Measurements from ENCODE around the gene HBG2.

Gene HBG2

DNA sequence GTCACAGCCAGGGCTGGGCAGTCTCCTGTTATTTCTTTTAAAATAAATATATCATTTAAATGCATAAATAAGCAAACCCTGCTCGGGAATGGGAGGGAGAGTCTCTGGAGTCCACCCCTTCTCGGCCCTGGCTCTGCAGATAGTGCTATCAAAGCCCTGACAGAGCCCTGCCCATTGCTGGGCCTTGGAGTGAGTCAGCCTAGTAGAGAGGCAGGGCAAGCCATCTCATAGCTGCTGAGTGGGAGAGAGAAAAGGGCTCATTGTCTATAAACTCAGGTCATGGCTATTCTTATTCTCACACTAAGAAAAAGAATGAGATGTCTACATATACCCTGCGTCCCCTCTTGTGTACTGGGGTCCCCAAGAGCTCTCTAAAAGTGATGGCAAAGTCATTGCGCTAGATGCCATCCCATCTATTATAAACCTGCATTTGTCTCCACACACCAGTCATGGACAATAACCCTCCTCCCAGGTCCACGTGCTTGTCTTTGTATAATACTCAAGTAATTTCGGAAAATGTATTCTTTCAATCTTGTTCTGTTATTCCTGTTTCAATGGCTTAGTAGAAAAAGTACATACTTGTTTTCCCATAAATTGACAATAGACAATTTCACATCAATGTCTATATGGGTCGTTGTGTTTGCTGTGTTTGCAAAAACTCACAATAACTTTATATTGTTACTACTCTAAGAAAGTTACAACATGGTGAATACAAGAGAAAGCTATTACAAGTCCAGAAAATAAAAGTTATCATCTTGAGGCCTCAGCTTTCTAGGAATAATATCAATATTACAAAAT lies 33.7 kb upstream of the HBG2 start:
- Histone ChIP-seq H2AFZ (ENCODE audit: low read depth, low read length) (no peak overlapping the region), H3K4me3 (ENCODE audit: low read length) (no peak overlapping the region), H3K27me3 (ENCODE audit: insufficient read depth, low read length) (no peaks in the 10 kb centered on the region), H3K4me1 (ENCODE audit: insufficient read depth, low read length) (no peaks in the 10 kb centered on the region), H3K9me3 (ENCODE audit: low read length) (no peaks in the 10 kb centered on the region), H3K36me3 (ENCODE audit: insufficient read depth, low read length) (no peaks in the 10 kb centered on the region)

DNA sequence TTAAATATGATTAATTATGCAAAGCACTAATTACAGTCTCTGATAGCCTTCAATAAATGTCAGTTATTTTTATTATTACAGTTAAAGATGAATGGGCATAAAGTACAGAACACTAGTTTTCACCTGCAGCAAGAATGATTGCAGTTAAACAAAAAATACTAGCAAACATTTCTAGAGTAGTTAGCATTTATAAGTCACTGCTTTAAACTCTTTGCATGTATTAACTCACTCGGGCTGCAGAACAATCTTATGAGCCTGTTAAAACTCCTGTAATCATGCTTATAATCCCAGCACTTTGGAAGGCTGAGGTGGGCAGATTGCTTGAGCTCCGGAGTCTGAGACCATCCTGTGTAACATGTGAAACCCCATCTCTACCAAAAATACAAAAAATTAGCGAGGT lies 32.3 kb upstream of the HBG2 start:
- no peak overlapping the region for H2AFZ ChIP-seq (ENCODE audit: low read depth, low read length)
- H3K4me1 ChIP-seq (ENCODE audit: insufficient read depth, low read length) = no peaks in the 10 kb centered on the region
- H3K36me3 ChIP-seq (ENCODE audit: insufficient read depth, low read length) = no peaks in the 10 kb centered on the region
- no peaks in the 10 kb centered on the region for H3K27me3 ChIP-seq (ENCODE audit: insufficient read depth, low read length)
- H3K9me3 ChIP-seq (ENCODE audit: low read length) = no peaks in the 10 kb centered on the region
- H3K4me3 ChIP-seq (ENCODE audit: low read length) = no peak overlapping the region

DNA sequence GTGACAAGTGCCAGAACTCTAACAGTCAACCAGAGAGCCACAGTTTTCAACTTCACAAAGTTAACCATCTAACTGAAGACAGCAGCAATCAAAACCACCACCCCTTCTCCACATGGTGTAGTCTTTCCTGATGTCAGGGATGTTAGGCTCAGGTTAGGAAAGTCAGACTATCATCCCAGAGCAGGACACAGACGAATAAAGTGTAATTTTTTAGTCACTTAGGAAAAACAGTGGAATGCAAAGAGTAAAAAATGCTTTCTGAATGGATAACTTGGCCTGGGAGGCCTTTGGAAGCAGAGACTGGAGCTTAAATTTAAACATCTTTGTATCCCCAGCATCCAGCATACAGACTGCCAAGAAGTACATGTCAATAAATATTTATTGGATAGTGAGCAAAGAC lies 31.8 kb upstream of the HBG2 start:
- Histone ChIP-seq H3K4me1 (ENCODE audit: insufficient read depth, low read length) (no peaks in the 10 kb centered on the region), H3K4me3 (ENCODE audit: low read length) (no peak overlapping the region), H3K27me3 (ENCODE audit: insufficient read depth, low read length) (no peaks in the 10 kb centered on the region), H3K9me3 (ENCODE audit: low read length) (no peaks in the 10 kb centered on the region), H2AFZ (ENCODE audit: low read depth, low read length) (no peak overlapping the region), H3K36me3 (ENCODE audit: insufficient read depth, low read length) (no peaks in the 10 kb centered on the region)

DNA sequence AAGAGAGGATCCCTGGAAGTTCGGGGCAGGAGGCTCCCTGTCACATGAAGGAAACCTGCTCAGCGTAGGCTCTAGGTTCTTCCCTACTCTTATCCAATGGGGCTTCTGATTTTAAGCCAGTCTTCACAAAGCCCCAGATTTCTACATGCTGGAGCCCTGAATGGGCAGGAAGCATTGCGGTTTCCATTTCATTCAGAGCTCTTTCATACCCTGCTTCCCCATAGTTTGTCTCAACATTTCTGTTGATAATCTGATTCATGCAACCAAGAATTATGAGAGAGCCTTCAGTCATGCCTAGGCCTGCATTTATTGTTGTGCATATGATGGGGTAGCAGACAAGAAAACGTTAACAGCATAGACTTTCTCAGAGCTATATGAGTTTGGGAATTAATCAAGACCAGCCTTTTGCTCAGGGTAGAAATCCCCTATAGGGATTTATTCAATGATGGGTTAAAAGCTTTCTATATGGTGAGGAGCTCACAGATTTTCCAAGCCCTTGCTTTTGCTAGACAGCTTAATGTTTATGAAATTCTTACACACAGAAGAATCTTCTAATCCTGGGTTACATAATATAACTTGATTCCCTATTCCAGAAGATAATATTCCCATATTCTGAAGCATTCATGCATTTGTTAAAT lies 31.2 kb upstream of the HBG2 start:
- H2AFZ ChIP-seq (ENCODE audit: low read depth, low read length) = no peak overlapping the region
- H3K36me3 ChIP-seq (ENCODE audit: insufficient read depth, low read length) = no peaks in the 10 kb centered on the region
- no peak overlapping the region for H3K4me3 ChIP-seq (ENCODE audit: low read length)
- no peaks in the 10 kb centered on the region for H3K27me3 ChIP-seq (ENCODE audit: insufficient read depth, low read length)
- H3K9me3 ChIP-seq (ENCODE audit: low read length) = no peaks in the 10 kb centered on the region
- H3K4me1 ChIP-seq (ENCODE audit: insufficient read depth, low read length) = no peaks in the 10 kb centered on the region

DNA sequence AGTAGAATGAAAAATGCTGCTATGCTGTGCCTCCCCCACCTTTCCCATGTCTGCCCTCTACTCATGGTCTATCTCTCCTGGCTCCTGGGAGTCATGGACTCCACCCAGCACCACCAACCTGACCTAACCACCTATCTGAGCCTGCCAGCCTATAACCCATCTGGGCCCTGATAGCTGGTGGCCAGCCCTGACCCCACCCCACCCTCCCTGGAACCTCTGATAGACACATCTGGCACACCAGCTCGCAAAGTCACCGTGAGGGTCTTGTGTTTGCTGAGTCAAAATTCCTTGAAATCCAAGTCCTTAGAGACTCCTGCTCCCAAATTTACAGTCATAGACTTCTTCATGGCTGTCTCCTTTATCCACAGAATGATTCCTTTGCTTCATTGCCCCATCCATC lies 30.1 kb upstream of the HBG2 start:
- H3K36me3 ChIP-seq (ENCODE audit: insufficient read depth, low read length) = no peaks in the 10 kb centered on the region
- H3K9me3 ChIP-seq (ENCODE audit: low read length) = no peaks in the 10 kb centered on the region
- H3K27me3 ChIP-seq (ENCODE audit: insufficient read depth, low read length) = no peaks in the 10 kb centered on the region
- no peak overlapping the region for H3K4me3 ChIP-seq (ENCODE audit: low read length)
- H3K4me1 ChIP-seq (ENCODE audit: insufficient read depth, low read length) = no peaks in the 10 kb centered on the region
- H2AFZ ChIP-seq (ENCODE audit: low read depth, low read length) = no peak overlapping the region

DNA sequence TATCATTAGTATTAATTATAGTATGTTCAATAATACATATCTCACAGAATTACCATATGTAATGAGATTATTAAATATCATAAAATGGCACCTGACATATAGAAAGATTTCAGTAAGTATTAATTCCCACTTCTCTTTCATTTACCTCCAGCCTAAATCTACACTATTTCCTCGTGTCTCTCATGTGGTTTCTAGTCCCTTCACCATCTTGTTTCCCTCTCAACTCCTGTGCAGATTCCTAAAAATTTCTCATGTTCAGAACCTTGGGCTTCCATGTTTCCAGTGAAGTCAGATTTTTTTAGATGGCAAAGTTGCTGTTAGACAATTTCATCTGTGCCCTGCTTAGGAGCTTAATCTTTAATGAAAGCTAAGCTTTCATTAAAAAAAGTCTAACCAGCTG lies 29.3 kb upstream of the HBG2 start:
- Histone ChIP-seq H3K27me3 (ENCODE audit: insufficient read depth, low read length) (no peaks in the 10 kb centered on the region), H3K4me3 (ENCODE audit: low read length) (no peak overlapping the region), H3K36me3 (ENCODE audit: insufficient read depth, low read length) (no peaks in the 10 kb centered on the region), H3K9me3 (ENCODE audit: low read length) (no peaks in the 10 kb centered on the region), H2AFZ (ENCODE audit: low read depth, low read length) (no peak overlapping the region), H3K4me1 (ENCODE audit: insufficient read depth, low read length) (no peaks in the 10 kb centered on the region)

DNA sequence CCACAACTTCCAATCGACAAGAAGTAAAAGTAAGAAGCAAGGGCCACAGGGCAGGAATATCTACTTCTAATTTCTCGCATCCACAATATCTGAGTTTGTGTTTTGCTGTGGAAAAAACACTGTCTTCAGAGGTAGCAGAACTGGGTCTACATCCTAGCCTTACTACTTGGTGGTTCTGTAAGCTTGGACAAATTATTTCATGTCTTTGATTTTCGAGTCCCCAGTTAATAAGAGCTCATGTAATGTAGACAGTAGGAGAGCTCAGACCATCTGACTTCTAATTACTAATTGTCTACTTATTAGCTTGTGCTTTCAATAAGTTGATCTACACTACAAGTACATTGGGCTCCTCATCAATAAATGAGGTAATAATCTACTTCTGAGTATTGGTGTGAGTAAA lies 28.5 kb upstream of the HBG2 start:
- H3K4me1 ChIP-seq (ENCODE audit: insufficient read depth, low read length) = no peaks in the 10 kb centered on the region
- H3K4me3 ChIP-seq (ENCODE audit: low read length) = no peak overlapping the region
- no peaks in the 10 kb centered on the region for H3K27me3 ChIP-seq (ENCODE audit: insufficient read depth, low read length)
- H3K36me3 ChIP-seq (ENCODE audit: insufficient read depth, low read length) = no peaks in the 10 kb centered on the region
- no peaks in the 10 kb centered on the region for H3K9me3 ChIP-seq (ENCODE audit: low read length)
- no peak overlapping the region for H2AFZ ChIP-seq (ENCODE audit: low read depth, low read length)

DNA sequence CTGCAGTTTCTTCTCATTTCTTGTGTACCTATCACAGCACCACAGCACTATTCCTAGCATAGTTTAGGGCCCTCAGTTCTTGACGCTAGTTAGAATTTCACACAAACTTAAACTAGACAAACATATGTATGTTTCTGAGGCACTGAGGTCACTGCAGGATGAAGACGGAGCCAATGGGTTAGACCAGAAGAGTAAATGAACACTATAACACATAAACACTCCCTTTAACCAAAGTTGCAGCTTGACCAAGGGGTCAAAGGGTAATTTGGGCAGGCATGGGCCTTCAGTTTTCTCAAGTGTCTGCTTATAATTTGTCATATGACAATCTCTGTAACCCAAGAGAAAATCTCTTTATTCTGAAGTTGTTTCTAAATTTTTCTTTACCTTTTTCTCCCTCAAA lies 28.0 kb upstream of the HBG2 start:
- Histone ChIP-seq H3K4me3 (ENCODE audit: low read length) (no peak overlapping the region), H3K36me3 (ENCODE audit: insufficient read depth, low read length) (no peaks in the 10 kb centered on the region), H3K27me3 (ENCODE audit: insufficient read depth, low read length) (no peaks in the 10 kb centered on the region), H2AFZ (ENCODE audit: low read depth, low read length) (no peak overlapping the region), H3K4me1 (ENCODE audit: insufficient read depth, low read length) (no peaks in the 10 kb centered on the region), H3K9me3 (ENCODE audit: low read length) (no peaks in the 10 kb centered on the region)

DNA sequence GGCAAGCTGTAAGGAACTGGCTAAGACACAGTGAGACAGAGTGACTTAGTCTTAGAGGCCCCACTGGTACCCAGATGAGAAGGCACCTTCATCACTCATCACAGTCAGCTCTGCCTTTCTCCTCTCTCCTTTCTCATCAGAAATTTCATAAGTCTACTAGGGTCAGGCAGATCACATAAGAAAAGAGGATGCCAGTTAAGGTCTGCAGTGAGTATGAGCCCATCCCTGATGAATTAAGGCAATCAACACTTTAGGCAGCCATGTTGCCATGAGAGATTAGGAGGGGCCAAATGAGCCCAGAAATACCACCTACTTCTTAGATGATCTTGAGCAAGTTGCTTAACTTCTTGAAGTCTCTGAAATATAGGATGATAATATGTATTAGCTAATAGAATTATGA lies 27.0 kb upstream of the HBG2 start:
- Histone ChIP-seq H3K9me3 (ENCODE audit: low read length) (no peaks in the 10 kb centered on the region), H3K27me3 (ENCODE audit: insufficient read depth, low read length) (no peaks in the 10 kb centered on the region), H3K36me3 (ENCODE audit: insufficient read depth, low read length) (no peaks in the 10 kb centered on the region), H3K4me3 (ENCODE audit: low read length) (no peak overlapping the region), H2AFZ (ENCODE audit: low read depth, low read length) (no peak overlapping the region), H3K4me1 (ENCODE audit: insufficient read depth, low read length) (no peaks in the 10 kb centered on the region)

DNA sequence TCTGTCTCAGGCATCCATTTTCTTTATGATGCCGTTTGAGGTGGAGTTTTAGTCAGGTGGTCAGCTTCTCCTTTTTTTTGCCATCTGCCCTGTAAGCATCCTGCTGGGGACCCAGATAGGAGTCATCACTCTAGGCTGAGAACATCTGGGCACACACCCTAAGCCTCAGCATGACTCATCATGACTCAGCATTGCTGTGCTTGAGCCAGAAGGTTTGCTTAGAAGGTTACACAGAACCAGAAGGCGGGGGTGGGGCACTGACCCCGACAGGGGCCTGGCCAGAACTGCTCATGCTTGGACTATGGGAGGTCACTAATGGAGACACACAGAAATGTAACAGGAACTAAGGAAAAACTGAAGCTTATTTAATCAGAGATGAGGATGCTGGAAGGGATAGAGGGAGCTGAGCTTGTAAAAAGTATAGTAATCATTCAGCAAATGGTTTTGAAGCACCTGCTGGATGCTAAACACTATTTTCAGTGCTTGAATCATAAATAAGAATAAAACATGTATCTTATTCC lies 26.1 kb upstream of the HBG2 start:
- H3K36me3 ChIP-seq (ENCODE audit: insufficient read depth, low read length) = no peaks in the 10 kb centered on the region
- no peak overlapping the region for H3K4me3 ChIP-seq (ENCODE audit: low read length)
- H3K27me3 ChIP-seq (ENCODE audit: insufficient read depth, low read length) = no peaks in the 10 kb centered on the region
- H3K4me1 ChIP-seq (ENCODE audit: insufficient read depth, low read length) = no peaks in the 10 kb centered on the region
- H3K9me3 ChIP-seq (ENCODE audit: low read length) = no peaks in the 10 kb centered on the region
- no peak overlapping the region for H2AFZ ChIP-seq (ENCODE audit: low read depth, low read length)

DNA sequence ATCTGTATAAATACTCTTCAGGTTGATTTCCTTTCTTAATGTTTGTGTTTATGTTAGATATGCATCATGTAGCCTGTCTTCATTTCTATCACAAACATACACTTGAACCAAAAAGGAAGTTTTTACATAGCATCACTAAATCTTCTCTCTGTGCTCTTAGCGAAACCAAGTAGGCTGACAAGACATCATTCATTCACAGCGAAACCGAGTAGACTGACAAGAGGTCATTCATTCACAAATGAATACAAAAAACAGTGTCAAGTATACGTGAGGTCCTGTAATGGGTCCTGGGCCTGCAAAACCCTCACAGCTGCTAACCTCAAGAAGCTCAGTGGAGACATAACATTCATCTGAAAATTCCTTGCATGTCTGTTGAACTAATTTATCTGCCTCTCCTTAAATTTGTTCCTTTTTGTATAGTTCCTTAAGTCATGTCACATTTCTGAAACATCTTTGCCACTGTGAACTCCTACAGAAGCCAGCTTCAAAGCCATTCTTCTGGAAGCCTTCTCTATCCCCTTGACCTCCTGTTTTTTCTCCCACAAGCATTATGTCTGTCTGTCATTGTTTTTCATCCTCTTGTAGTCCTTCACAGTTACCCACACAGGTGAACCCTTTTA lies 25.0 kb upstream of the HBG2 start:
- H3K4me3 ChIP-seq (ENCODE audit: low read length) = no peak overlapping the region
- H3K9me3 ChIP-seq (ENCODE audit: low read length) = no peaks in the 10 kb centered on the region
- H3K4me1 ChIP-seq (ENCODE audit: insufficient read depth, low read length) = no peaks in the 10 kb centered on the region
- no peak overlapping the region for H2AFZ ChIP-seq (ENCODE audit: low read depth, low read length)
- H3K27me3 ChIP-seq (ENCODE audit: insufficient read depth, low read length) = no peaks in the 10 kb centered on the region
- H3K36me3 ChIP-seq (ENCODE audit: insufficient read depth, low read length) = no peaks in the 10 kb centered on the region

DNA sequence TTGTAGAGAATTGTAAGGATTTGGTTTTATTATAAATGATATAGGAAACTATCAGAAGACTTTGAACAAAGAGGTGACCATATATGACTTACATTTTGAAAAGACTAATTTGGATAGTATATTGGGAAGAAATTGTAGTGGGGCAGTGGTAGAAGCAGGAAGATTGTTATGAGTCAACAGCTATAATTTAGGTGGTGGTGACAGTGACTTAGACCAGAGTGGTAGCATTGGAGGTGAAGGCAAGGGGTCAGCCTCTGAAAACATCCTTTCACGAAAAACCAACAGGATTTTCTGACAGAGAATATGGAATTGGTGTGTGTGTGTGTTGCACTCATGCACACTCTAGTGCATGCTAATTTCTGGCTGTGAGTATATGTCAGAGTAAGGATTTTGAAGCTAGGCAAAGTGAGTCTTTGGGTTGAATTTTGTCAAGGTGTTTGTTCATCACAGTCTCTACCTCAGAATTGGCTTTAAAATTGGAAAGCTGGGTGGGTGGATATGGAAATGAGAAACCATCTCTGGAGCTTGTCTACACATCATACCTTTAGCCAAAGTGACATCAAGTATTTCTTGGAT lies 23.3 kb upstream of the HBG2 start:
- H3K36me3 ChIP-seq (ENCODE audit: insufficient read depth, low read length) = no peaks in the 10 kb centered on the region
- H3K9me3 ChIP-seq (ENCODE audit: low read length) = no peaks in the 10 kb centered on the region
- H3K27me3 ChIP-seq (ENCODE audit: insufficient read depth, low read length) = no peaks in the 10 kb centered on the region
- no peaks in the 10 kb centered on the region for H3K4me1 ChIP-seq (ENCODE audit: insufficient read depth, low read length)
- H2AFZ ChIP-seq (ENCODE audit: low read depth, low read length) = no peak overlapping the region
- H3K4me3 ChIP-seq (ENCODE audit: low read length) = no peak overlapping the region

DNA sequence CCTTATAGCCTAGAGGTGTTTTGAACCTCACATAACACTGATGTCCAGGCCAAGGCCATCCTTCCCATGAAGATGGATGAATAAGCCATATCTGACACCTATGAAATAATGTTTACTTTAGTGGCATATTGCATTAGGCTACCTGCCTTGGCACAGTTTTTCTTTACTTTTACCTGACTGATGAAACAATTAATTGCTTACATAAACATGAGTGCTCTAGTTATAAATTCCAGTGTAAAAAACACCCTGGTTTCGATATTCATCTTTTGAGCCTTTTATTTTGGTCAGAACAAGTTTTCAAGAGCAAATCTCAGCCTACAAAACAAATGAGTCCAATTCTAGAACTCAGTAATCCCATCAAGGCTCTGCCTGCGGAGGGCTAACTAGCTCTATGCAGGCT lies 22.1 kb upstream of the HBG2 start:
- Histone ChIP-seq H3K9me3 (ENCODE audit: low read length) (no peaks in the 10 kb centered on the region), H3K36me3 (ENCODE audit: insufficient read depth, low read length) (no peaks in the 10 kb centered on the region), H3K4me3 (ENCODE audit: low read length) (no peak overlapping the region), H2AFZ (ENCODE audit: low read depth, low read length) (no peak overlapping the region), H3K4me1 (ENCODE audit: insufficient read depth, low read length) (no peaks in the 10 kb centered on the region), H3K27me3 (ENCODE audit: insufficient read depth, low read length) (no peaks in the 10 kb centered on the region)
